ENCODE data around the gene SYNGAP1.

DNA sequence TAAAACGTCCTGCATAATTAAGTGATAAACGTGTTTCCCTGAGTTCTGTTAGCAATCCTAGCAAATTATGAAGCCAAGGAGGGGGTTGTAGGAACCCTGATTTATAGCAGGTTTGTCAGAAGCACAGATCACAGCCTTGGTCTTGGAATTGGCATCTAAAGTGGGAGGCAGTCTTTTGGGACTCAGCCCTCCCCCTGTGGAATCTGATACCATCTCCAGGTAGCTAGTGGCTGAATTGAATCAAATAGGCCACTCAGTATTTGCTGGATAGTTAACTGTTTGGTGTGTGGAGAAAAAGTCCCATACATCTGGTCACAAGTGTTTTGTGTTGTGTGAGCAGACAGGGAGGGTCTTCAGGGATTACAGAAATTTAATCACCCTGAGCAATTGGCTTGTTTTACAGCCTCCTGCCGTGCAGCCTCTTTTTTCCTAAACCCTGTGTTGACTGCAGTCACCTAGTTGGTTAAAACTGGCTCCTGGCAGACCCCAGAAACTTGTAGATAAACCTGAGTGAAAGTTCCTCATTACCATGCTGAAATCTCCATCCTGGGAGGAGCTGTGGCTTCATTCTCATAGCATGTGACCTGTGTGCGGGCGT is 47.2 kb upstream of the SYNGAP1 start:
- TF ChIP-seq, protein P1, sequence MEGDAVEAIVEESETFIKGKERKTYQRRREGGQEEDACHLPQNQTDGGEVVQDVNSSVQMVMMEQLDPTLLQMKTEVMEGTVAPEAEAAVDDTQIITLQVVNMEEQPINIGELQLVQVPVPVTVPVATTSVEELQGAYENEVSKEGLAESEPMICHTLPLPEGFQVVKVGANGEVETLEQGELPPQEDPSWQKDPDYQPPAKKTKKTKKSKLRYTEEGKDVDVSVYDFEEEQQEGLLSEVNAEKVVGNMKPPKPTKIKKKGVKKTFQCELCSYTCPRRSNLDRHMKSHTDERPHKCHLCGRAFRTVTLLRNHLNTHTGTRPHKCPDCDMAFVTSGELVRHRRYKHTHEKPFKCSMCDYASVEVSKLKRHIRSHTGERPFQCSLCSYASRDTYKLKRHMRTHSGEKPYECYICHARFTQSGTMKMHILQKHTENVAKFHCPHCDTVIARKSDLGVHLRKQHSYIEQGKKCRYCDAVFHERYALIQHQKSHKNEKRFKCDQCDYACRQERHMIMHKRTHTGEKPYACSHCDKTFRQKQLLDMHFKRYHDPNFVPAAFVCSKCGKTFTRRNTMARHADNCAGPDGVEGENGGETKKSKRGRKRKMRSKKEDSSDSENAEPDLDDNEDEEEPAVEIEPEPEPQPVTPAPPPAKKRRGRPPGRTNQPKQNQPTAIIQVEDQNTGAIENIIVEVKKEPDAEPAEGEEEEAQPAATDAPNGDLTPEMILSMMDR (conservative IDR thresholded peaks at IDR 0.05 in 1 of 2, IDR thresholded peaks at IDR 0.05 in 1 of 2; ENCODE audit: low read depth in 1 of 2, low read length in 2 of 2), result no peak
- TF ChIP-seq EZH2 (IDR thresholded peaks at IDR 0.05; ENCODE audit: low read length, missing control alignments), result no peak
